ENCODE measurements around the gene NKX6-2. TPM values are rescaled to one million over a fixed set of nuclear protein-coding genes. Genes with fewer than 3 reads are reported as not detected.

The NKX6-2 gene
- total RNA-seq, 2 experiments from 2014 or later = not detected

GRCh38 chr10:132828681-132829080 is 42.7 kb upstream of the NKX6-2 start:
- CTCF ChIA-PET = no interaction called here
- intact Hi-C loops (cut with DNase I, micrococcal nuclease) = no loop called here
- Histone ChIP-seq H3K9me3 (ENCODE audit: control insufficient read depth in 1 of 2, insufficient read depth in 1 of 2, low read length in 2 of 2) (peaks cover 0 to 23% of the 10 kb centered on the region in 2 experiments), H3K27me3 (ENCODE audit: control insufficient read depth in 1 of 2, insufficient read depth in 2 of 2, low read length in 2 of 2) (no peaks in the 10 kb centered on the region), H3K4me1 (ENCODE audit: insufficient read depth, low read length) (no peaks in the 10 kb centered on the region), H3K36me3 (ENCODE audit: insufficient read depth, low read length) (no peaks in the 10 kb centered on the region), H3K4me3 (ENCODE audit: low read length) (no peak overlapping the region), H3K27ac (ENCODE audit: low read depth in 1 of 2, low read length in 2 of 2) (no peak overlapping the region)
- no peak for TF ChIP-seq CTCF (IDR thresholded peaks at IDR 0.05)
- H3K4me3 Mint-ChIP-seq = no peak overlapping the region
- H3K36me3 Mint-ChIP-seq (ENCODE audit: low read depth) = no peaks in the 10 kb centered on the region
- H3K27ac Mint-ChIP-seq = no peak overlapping the region
- H3K4me1 Mint-ChIP-seq (ENCODE audit: low read depth) = no peaks in the 10 kb centered on the region
- ATAC-seq (ENCODE audit: poor library complexity) (no peak), DNase-seq (peak in 1 of 14 experiments; percentile 10)
- H3K27me3 Mint-ChIP-seq = no peaks in the 10 kb centered on the region
- POLR2A ChIA-PET = no interaction called here
- no peaks in the 10 kb centered on the region for H3K9me3 Mint-ChIP-seq

- no peaks in the 10 kb centered on the region for H3K36me3 Mint-ChIP-seq (ENCODE audit: low read depth)
- no peak for ATAC-seq (ENCODE audit: poor library complexity)
- TF ChIP-seq CTCF (IDR thresholded peaks at IDR 0.05) = no peak
- H3K4me1 ChIP-seq (ENCODE audit: insufficient read depth, low read length) = no peaks in the 10 kb centered on the region
- H3K36me3 ChIP-seq (ENCODE audit: insufficient read depth, low read length) = no peaks in the 10 kb centered on the region
- H3K9me3 Mint-ChIP-seq = no peaks in the 10 kb centered on the region
- H3K9me3 ChIP-seq (ENCODE audit: control insufficient read depth in 1 of 2, insufficient read depth in 1 of 2, low read length in 2 of 2) = peaks cover 0 to 19% of the 10 kb centered on the region in 2 experiments
- ChIA-PET POLR2A (no interaction called here), CTCF (no interaction called here)
- no peak overlapping the region for H3K4me3 Mint-ChIP-seq
- no peaks in the 10 kb centered on the region for H3K27me3 Mint-ChIP-seq
- H3K27ac ChIP-seq (ENCODE audit: low read depth in 1 of 2, low read length in 2 of 2) = no peak overlapping the region
- H3K4me3 ChIP-seq (ENCODE audit: low read length) = no peak overlapping the region
- H3K27me3 ChIP-seq (ENCODE audit: control insufficient read depth in 1 of 2, insufficient read depth in 2 of 2, low read length in 2 of 2) = no peaks in the 10 kb centered on the region
- intact Hi-C loops (cut with DNase I, micrococcal nuclease) = no loop called here
- no peak overlapping the region for H3K27ac Mint-ChIP-seq
- no peak for DNase-seq
- no peaks in the 10 kb centered on the region for H3K4me1 Mint-ChIP-seq (ENCODE audit: low read depth)
These were observed 42.1 kb upstream of the NKX6-2 start for GRCh38 chr10:132827861-132828539.

GRCh38 chr10:132827423-132827789 is 41.5 kb upstream of the NKX6-2 start:
- Histone ChIP-seq H3K4me1 (ENCODE audit: insufficient read depth, low read length) (no peaks in the 10 kb centered on the region), H3K36me3 (ENCODE audit: insufficient read depth, low read length) (no peaks in the 10 kb centered on the region), H3K27me3 (ENCODE audit: control insufficient read depth in 1 of 2, insufficient read depth in 2 of 2, low read length in 2 of 2) (no peaks in the 10 kb centered on the region), H3K9me3 (ENCODE audit: control insufficient read depth in 1 of 2, insufficient read depth in 1 of 2, low read length in 2 of 2) (peaks cover 0 to 19% of the 10 kb centered on the region in 2 experiments), H3K27ac (ENCODE audit: low read depth in 1 of 2, low read length in 2 of 2) (no peak overlapping the region), H3K4me3 (ENCODE audit: low read length) (no peak overlapping the region)
- no peak overlapping the region for H3K27ac Mint-ChIP-seq
- no peak for DNase-seq
- H3K27me3 Mint-ChIP-seq = no peaks in the 10 kb centered on the region
- no peak overlapping the region for H3K4me3 Mint-ChIP-seq
- intact Hi-C loops (cut with DNase I, micrococcal nuclease) = no loop called here
- POLR2A ChIA-PET = no interaction called here
- no peak for TF ChIP-seq CTCF (IDR thresholded peaks at IDR 0.05)
- no peak for ATAC-seq (ENCODE audit: poor library complexity)
- no peaks in the 10 kb centered on the region for H3K4me1 Mint-ChIP-seq (ENCODE audit: low read depth)
- CTCF ChIA-PET = no interaction called here
- H3K9me3 Mint-ChIP-seq = no peaks in the 10 kb centered on the region
- no peaks in the 10 kb centered on the region for H3K36me3 Mint-ChIP-seq (ENCODE audit: low read depth)
